ENCODE results near the gene UBXN1.

Gene UBXN1

GRCh38 chr11:62645946-62646824 lies 32.7 kb downstream of the UBXN1 start, which contains the start of gene GANAB:
Gene GANAB (minus strand): TSS chr11:62646613. CDS start chr11:62646599, 14 bp downstream.
- DNase-seq (ENCODE audit: low spot score), result peak; percentile 99

DNA sequence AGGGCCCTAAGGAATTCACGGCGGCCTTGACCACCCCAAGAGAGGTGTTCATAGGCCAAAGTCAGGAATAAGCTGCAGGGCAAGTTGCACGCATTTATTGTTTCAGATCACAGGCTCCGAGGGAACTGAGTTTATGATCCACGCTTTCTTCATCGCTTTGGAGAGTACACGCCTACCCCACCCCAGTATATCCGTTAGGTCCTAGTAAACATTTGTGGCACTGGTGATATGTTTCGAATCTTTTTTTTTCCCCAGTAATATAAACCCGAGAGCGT lies 33.3 kb downstream of the UBXN1 start:
- DNase-seq (ENCODE audit: low spot score), result no peak

- no peak for DNase-seq (ENCODE audit: low spot score)
These were observed 34.7 kb downstream of the UBXN1 start for GRCh38 chr11:62644220-62644619.

DNA sequence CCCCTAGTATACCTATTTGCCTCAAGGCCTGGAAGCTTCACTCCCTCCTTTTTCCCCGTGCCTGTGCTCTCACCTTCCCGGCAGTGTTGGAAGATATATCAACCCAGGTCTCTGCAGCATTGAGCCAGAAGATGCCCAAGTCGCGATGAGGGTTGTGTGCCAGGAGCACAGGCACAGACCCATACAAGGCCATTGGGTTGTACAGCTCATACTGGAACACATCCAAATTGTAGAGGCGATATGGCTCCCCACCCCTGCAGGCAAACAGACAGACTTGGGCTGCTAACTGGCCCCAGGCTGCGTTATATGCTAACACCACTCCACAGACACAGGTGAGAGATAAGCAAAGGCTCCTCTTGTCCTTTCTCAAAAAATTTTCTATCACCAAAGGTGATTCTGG lies 46.4 kb downstream of the UBXN1 start:
- DNase-seq (ENCODE audit: low spot score), result no peak

DNA sequence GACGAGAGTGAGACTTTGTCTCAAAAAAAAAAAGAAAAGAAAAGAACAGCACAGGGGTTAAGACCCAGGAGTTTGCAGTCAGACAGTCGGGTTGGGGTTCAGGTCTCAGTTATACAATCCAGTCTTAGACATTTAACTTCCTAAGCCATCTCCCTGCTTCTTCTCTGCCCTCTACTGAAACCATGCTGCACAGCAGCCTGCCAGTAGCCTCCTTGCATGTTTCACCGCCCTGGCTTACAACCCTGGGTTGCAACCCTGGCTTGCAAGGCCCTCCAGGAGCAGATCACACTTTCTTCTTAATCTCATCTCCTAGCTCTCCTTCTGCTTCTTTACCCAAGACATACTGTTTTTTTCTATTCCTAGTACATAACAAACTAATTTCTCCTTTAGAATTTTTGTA lies 51.2 kb downstream of the UBXN1 start:
- no peak for DNase-seq (ENCODE audit: low spot score)

Data from ecto neural progenitor cell (in vitro differentiated cells).